GM19023 (cell line): ENCODE measurements around the gene WNT9A.
"Not testable (repeated sequence)": the region's sequence is repeated elsewhere in the genome, so short reads cannot be mapped to it uniquely, and the experiment has no call there.

Source experiments
- ATAC-seq: cut with Tn5 transposase; IDR thresholded peaks from one replicate; pipeline ENCODE4 v1.9.1; 2021; ENCODE audit warnings: mild to moderate bottlenecking, moderate library complexity; ENCODE audit not compliant: unreplicated experiment

The WNT9A gene

DNA sequence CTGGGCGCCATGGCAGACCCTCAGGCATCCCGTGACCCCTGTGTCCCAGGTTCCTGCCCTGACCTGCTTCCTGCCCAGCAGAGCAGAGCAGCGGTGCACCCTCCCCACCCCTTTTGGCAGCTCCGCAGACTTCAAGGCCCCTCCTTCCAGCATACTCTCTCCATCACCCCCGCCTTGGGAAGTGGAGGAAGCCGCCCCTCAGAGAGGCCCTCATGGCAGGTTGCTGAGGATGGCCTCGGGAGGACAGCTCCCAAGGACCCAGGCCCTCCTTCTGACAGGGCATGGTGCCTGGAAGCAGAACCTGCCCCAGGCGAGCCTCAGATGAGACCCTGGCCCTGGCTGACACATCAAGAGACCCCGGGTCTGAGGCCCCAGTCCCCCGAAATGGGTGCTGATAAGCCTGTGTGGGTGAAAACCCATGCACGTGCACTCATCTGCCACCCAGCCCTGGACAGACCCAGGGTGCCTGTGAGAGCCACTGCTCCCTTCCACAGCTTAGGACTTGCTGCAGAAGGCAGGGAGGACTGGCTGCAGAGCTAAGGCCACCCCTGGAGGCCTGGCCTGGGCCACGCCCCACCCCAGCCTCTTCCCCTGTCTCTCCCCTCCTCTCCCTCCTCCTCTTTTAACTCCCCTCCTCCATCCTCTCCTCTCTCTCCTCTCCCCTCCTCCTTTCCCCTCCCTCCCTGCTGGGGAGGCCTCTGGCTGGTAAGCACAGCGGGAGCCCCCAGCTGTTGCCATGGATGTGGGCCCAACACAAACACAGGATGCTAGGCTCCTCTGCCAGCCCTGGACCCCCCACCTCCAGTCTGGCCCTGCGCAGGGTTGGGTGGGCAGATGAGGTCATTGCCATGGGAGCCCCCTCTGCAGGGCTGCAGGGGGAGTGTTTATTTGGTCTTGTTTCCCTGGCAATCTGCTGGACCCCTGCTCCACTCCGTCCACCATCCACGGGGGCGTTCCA lies 33.7 kb downstream of the WNT9A start:
- no peak for ATAC-seq

DNA sequence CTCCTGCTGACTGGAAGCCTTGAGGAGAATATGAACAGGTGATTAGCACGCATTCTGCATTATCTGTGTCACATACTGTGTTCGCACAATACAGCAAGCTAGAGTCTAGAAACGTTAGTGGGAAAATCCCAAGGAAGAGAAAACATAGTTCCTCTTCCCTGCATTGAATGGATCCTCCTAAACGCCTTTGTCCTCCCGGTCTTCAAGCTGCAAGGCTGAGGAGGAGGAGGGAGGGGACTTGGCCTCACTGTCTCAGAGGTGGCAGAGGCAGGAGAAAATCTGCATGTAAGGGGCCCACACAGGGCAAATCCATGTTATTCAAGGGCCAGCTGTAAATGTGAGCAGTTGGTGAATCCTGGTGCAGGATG lies 34.4 kb downstream of the WNT9A start:
- ATAC-seq = no peak

DNA sequence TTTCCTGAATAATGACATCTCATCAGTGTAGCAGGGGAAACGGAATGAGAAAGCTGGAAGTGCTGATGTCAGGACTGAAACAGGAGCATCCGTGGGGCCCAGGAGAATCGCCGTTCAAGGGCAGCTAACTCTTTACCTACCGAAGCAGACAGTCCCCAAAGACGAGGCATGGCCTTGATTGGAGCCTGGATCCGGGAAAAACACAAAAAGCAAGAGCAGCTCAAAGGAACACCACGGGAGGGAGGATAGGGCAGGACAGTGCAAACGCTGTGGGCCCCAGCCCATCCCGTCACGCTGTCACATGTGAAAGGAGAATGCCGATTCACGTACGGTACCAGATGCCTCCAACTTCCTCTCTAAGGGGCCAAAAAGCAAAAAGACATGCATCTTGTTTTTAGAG lies 34.9 kb downstream of the WNT9A start:
- ATAC-seq = no peak

DNA sequence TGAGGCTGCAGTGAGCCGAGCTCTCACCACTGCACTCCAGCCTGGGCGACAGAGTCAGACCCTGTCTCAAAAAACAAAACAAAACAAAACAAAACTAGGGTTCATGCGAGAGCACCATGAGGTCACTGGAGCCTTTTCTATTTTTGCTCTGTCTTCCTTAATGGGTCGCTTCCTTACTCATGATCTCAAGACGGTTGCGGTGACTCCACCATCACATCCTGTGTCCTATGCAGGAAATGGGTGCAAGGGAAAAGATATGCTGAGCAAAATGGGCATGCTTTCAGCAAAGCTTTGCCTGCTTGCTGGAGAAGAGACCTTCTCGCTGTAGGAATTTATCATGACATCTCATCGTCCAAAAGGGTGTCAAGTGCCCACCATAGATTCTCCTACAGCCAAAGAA lies 36.4 kb downstream of the WNT9A start:
- no peak for ATAC-seq

DNA sequence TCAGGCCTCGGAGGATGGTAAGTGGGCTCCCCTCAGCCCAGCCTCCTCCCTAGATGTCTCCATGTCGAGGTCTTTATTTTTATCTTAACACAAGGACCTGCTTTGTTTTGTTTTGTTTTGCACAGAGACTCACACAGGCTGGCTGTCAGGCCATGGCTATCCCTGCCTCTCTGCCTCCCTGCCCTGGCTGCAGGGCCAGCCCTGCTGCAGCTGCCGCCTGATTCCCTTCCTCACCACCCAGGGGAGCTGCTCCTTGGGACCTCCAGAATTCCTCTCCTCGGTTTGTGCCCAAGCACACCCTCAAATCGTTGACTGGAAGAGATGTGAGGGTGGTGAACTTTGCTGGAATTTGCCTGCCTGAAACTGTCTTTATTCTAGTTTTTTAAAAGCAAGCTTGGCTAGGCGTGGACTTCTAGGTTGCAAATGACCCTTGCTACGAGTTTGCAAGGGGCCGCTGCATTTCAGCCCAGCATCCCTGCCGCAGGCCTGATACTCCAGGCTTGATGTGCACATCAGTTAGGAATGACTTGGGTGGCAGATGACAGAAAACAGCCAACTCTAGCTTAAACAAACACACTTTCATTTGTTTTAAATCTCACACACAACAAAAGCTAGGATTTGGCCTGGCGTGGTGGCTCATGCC lies 37.1 kb downstream of the WNT9A start:
- no peak for ATAC-seq

DNA sequence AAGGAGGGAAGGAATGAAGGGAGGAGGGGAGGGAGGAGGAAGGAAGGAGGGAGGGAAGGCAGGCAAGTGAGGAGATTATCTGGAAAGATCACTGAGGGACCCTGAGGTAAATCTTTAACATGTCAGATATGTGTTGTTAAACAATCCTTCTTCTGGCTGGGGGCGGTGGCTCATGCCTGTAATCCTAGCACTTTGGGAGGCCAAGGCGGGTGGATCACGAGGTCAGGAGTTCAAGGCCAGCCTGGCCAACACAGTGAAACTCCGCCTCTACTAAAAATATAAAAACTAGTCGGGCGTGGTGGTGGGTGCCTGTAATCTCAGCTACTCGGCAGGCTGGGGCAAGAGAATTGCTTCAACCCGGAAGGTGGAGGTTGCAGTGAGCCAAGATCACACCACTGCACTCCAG lies 37.8 kb downstream of the WNT9A start:
- not testable (repeated sequence) for ATAC-seq

- ATAC-seq = no peak
Observed at GRCh38 chr1:227909188-227909587, 38.5 kb downstream of the WNT9A start.

DNA sequence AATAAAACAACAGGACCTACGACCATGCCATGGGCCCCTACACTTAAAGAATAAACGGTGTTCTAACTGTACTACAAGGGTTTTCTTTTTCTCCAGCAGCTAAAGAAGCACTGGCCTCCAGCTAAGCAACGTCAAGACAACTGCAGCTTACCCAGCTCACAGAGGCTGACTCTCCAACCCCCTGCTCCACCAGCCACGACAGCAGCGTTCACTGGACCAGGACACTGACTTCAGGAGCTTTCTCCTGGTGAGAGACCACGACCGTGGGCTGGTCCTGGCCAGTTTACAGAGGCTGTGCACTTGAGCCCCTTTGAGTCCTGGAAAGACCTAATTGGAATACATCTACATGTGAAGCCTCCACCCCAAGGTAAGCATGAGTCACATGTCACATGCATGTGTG lies 39.4 kb downstream of the WNT9A start:
- no peak for ATAC-seq

DNA sequence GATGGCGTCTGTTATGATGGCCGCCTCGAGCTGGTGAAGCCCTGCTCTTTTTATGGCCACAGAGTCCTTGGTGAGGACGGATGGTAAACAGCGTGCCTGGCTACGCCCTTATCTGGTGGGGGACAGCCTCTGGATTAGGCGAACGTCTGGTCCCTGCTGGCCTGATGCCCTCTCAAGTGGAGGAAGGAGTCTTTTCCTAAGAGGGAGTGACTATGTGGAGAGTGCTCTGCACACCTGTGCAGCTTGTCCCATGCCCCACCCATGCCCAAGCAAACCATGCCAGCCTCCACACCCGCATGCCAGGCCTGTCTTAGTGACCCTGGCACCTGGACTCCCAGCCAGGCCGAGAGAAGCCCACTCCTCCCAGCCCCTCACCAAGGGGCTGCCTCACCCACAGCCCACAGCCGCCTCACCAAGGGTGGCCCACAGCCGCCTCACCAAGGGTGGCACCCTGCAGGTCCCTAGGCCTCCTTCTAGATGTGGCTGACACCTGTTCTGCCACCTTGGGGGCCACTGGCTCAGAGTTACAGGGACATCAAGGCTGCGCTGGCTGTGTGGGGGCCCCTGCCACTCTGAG lies 40.2 kb downstream of the WNT9A start:
- ATAC-seq = no peak

- no peak for ATAC-seq
Observed at GRCh38 chr1:227906550-227907071, 41.1 kb downstream of the WNT9A start.

- ATAC-seq = no peak
Observed at GRCh38 chr1:227905573-227906487, 41.9 kb downstream of the WNT9A start.

GRCh38 chr1:227904541-227905335 lies 43.0 kb downstream of the WNT9A start:
- no peak for ATAC-seq

- ATAC-seq = no peak
Observed at GRCh38 chr1:227903614-227904501, 43.9 kb downstream of the WNT9A start.

DNA sequence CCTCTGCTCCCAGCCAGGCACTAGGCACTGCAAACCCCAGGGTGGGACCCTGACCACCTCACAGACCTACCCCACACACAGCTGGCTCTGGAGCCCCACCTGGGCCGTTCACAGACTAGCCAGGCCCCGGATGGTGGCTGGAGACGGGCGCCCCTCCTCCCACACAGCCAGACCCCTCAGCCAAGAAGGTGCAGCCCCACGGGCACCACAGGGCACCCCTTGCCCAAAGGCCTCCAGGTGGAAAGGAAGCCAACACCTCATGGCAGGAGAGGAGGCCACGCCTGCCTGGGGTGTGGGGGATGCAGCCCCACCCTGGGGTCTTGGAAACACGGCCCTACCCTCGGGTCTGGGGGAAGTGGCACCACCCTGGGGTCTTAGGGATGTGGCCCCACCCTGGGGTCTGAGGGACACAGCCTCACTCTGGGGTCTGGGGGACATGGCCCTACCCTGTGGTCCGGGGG lies 44.6 kb downstream of the WNT9A start:
- no peak for ATAC-seq

- no peak for ATAC-seq
Observed at GRCh38 chr1:227902641-227902990, 45.1 kb downstream of the WNT9A start.

DNA sequence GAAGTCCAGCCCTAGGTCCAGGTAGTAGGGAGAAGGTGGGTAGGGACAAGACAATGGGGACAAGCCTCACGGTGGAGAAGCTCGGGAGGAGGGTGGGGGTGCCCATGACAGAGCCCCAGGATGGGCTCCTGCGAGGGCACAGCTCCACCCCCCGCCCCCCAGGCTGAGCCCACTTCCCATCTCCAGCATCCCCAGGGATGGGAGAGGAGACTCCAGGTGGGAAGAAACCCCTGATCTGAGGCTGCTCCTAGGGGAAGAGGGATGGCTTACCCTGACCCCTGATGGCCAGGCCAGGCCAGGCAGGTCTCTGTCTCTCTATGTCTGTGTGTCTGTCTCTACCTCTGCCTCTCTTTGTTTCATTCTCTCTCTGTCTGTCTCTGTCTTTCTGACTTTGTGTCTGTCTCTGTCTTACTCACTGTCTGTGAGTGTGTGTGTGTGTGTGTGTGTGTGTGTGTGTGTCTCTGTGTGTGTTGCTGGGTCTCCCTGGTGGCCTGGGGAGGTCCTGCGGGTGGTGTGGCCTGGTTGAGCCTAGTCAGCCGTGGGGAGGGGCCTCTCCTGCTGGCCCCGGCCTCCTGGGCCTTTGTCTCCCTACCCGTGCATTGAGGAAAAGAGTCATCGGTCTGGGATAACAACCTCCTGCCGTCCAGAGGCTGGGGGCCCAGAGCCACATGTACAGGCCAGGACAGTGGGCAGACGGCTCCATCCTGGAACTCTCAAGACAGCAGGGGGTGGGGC lies 45.7 kb downstream of the WNT9A start:
- no peak for ATAC-seq

- no peak for ATAC-seq
Observed at GRCh38 chr1:227901239-227901905, 46.4 kb downstream of the WNT9A start.
